Measurements from ENCODE around the gene GBA2. TPM values are rescaled to one million over a fixed set of nuclear protein-coding genes. Genes with fewer than 3 reads are reported as not detected.

GBA2 gene
- total RNA-seq, 1 donor from 2014 or later, result 53.7 TPM

- no peaks in the 10 kb centered on the region for H3K36me3 ChIP-seq (ENCODE audit: control insufficient read depth, insufficient read depth, low read length)
- no peak for DNase-seq (ENCODE audit: low read depth)
- no peak for TF ChIP-seq CTCF (IDR thresholded peaks at IDR 0.05; ENCODE audit: insufficient read depth, low read length, poor library complexity, severe bottlenecking)
- no peak overlapping the region for H3K4me3 ChIP-seq (ENCODE audit: low read depth, low read length)
- H3K27me3 ChIP-seq (ENCODE audit: control insufficient read depth, insufficient read depth, low read length), result no peaks in the 10 kb centered on the region
Measured at GRCh38 chr9:35763181-35763580, 14.2 kb upstream of the GBA2 start.

GRCh38 chr9:35760651-35761050, 11.6 kb upstream of the GBA2 start:
- Histone ChIP-seq H3K27me3 (ENCODE audit: control insufficient read depth, insufficient read depth, low read length) (no peaks in the 10 kb centered on the region), H3K36me3 (ENCODE audit: control insufficient read depth, insufficient read depth, low read length) (no peaks in the 10 kb centered on the region), H3K4me3 (ENCODE audit: low read depth, low read length) (no peak overlapping the region)
- DNase-seq (ENCODE audit: low read depth), result no peak
- TF ChIP-seq CTCF (IDR thresholded peaks at IDR 0.05; ENCODE audit: insufficient read depth, low read length, poor library complexity, severe bottlenecking), result no peak

GRCh38 chr9:35759795-35760194, 10.8 kb upstream of the GBA2 start:
- no peak for TF ChIP-seq CTCF (IDR thresholded peaks at IDR 0.05; ENCODE audit: insufficient read depth, low read length, poor library complexity, severe bottlenecking)
- Histone ChIP-seq H3K36me3 (ENCODE audit: control insufficient read depth, insufficient read depth, low read length) (no peaks in the 10 kb centered on the region), H3K27me3 (ENCODE audit: control insufficient read depth, insufficient read depth, low read length) (no peaks in the 10 kb centered on the region), H3K4me3 (ENCODE audit: low read depth, low read length) (no peak overlapping the region)
- DNase-seq (ENCODE audit: low read depth), result no peak

- DNase-seq (ENCODE audit: low read depth), result no peak
- no peaks in the 10 kb centered on the region for H3K36me3 ChIP-seq (ENCODE audit: control insufficient read depth, insufficient read depth, low read length)
Measured at GRCh38 chr9:35758475-35759050, 9.5 kb upstream of the GBA2 start.

GRCh38 chr9:35757892-35758275, 8.9 kb upstream of the GBA2 start:
- no peak for TF ChIP-seq CTCF (IDR thresholded peaks at IDR 0.05; ENCODE audit: insufficient read depth, low read length, poor library complexity, severe bottlenecking)
- peak overlapping the region; percentile 66 for H3K4me3 ChIP-seq (ENCODE audit: low read depth, low read length)

More at GRCh38 chr9:35758475-35759050, 9.5 kb upstream of the GBA2 start:
- no peak for TF ChIP-seq CTCF (IDR thresholded peaks at IDR 0.05; ENCODE audit: insufficient read depth, low read length, poor library complexity, severe bottlenecking)
- Histone ChIP-seq H3K4me3 (ENCODE audit: low read depth, low read length) (no peak overlapping the region), H3K27me3 (ENCODE audit: control insufficient read depth, insufficient read depth, low read length) (no peaks in the 10 kb centered on the region)

GRCh38 chr9:35757226-35757891, 8.3 kb upstream of the GBA2 start:
- DNase-seq (ENCODE audit: low read depth), result no peak
- TF ChIP-seq CTCF (IDR thresholded peaks at IDR 0.05; ENCODE audit: insufficient read depth, low read length, poor library complexity, severe bottlenecking), result no peak
- Histone ChIP-seq H3K27me3 (ENCODE audit: control insufficient read depth, insufficient read depth, low read length) (no peaks in the 10 kb centered on the region), H3K4me3 (ENCODE audit: low read depth, low read length) (peak overlapping the region; percentile 66), H3K36me3 (ENCODE audit: control insufficient read depth, insufficient read depth, low read length) (no peaks in the 10 kb centered on the region)

More at GRCh38 chr9:35757892-35758275, 8.9 kb upstream of the GBA2 start:
- Histone ChIP-seq H3K36me3 (ENCODE audit: control insufficient read depth, insufficient read depth, low read length) (no peaks in the 10 kb centered on the region), H3K27me3 (ENCODE audit: control insufficient read depth, insufficient read depth, low read length) (no peaks in the 10 kb centered on the region)
- no peak for DNase-seq (ENCODE audit: low read depth)
